HEK293T (cell line): ENCODE data around the gene BCL11A.

ENCODE experiments used
- ARNT ChIP-seq: fragments of 450-650 bp; IDR thresholded peaks from 2 replicates; pipeline ENCODE4 v1.6.1; 2017; ENCODE audit warnings: mild to moderate bottlenecking
- BHLHE40 ChIP-seq: fragments of 450-650 bp; IDR thresholded peaks from 2 replicates; pipeline ENCODE4 v1.6.1; 2016; ENCODE audit warnings: mild to moderate bottlenecking, moderate library complexity, borderline replicate concordance
- CTBP1 ChIP-seq: fragments of 450-650 bp; IDR thresholded peaks from 2 replicates; pipeline ENCODE4 v1.6.1; 2016; ENCODE audit warnings: borderline replicate concordance
- ELF4 ChIP-seq: fragments of 450-650 bp; IDR thresholded peaks from 2 replicates; pipeline ENCODE4 v1.6.1; 2017; ENCODE audit warnings: antibody characterized with exemption
- FOXA1 ChIP-seq: fragments of 450-650 bp; IDR thresholded peaks from 2 replicates; pipeline ENCODE4 v1.6.1; 2016; ENCODE audit warnings: mild to moderate bottlenecking
- FOXK2 ChIP-seq: fragments of 450-650 bp; IDR thresholded peaks from 2 replicates; pipeline ENCODE4 v1.6.1; 2016; ENCODE audit warnings: mild to moderate bottlenecking
- FOXM1 ChIP-seq: fragments of 450-650 bp; IDR thresholded peaks from 2 replicates; pipeline ENCODE4 v1.6.1; 2017; ENCODE audit warnings: mild to moderate bottlenecking, borderline replicate concordance
- NFRKB ChIP-seq: fragments of 450-650 bp; IDR thresholded peaks from 2 replicates; pipeline ENCODE4 v1.6.1; 2016; ENCODE audit warnings: mild to moderate bottlenecking, moderate library complexity
- SP1 ChIP-seq: fragments of 450-650 bp; IDR thresholded peaks from 2 replicates; pipeline ENCODE4 v1.6.1; 2017
- SUZ12 ChIP-seq: fragments of 450-650 bp; IDR thresholded peaks from 2 replicates; pipeline ENCODE4 v1.6.1; 2016; ENCODE audit warnings: mild to moderate bottlenecking
- TARDBP ChIP-seq: fragments of 450-650 bp; IDR thresholded peaks from 2 replicates; pipeline ENCODE4 v1.6.1; 2016
- ZNF384 ChIP-seq: fragments of 450-650 bp; IDR thresholded peaks from 2 replicates; pipeline ENCODE4 v1.6.1; 2016

GRCh38 chr2:60554074-60554645 lies 706 bp upstream of the BCL11A start:
- no peak for TF ChIP-seq FOXM1
- no peak for TF ChIP-seq FOXK2
- no peak for TF ChIP-seq SP1
- no peak for TF ChIP-seq SUZ12
- TF ChIP-seq ELF4: no peak
- TF ChIP-seq BHLHE40: no peak
- TF ChIP-seq ARNT: no peak
- no peak for TF ChIP-seq CTBP1
- no peak for TF ChIP-seq NFRKB
- no peak for TF ChIP-seq TARDBP
- no peak for TF ChIP-seq FOXA1
- TF ChIP-seq ZNF384: no peak
